Mesothelial cell of epicardium (in vitro differentiated cells): Measurements from ENCODE around the gene C19orf47. TPM values are rescaled to one million over a fixed set of nuclear protein-coding genes. Genes with fewer than 3 reads are reported as not detected.

Experiments used
- DNase-seq, 2 experiments: peaks; one replicate each; pipeline ENCODE4 v3.0.0; 2021; ENCODE audit warnings: low spot score in 2 of 2; ENCODE audit not compliant: unreplicated experiment in 2 of 2
- H3K27ac Mint-ChIP-seq: 2 replicates; pipeline ENCODE4 v1.8.0; 2021; ENCODE audit warnings: mixed read lengths
- H3K27me3 Mint-ChIP-seq: 2 replicates; pipeline ENCODE4 v1.8.0; 2021; ENCODE audit warnings: low read depth, mixed read lengths
- H3K36me3 Mint-ChIP-seq: 2 replicates; pipeline ENCODE4 v1.8.0; 2021; ENCODE audit warnings: mixed read lengths
- H3K4me1 Mint-ChIP-seq: 2 replicates; pipeline ENCODE4 v1.8.0; 2021; ENCODE audit warnings: mixed read lengths
- H3K4me3 Mint-ChIP-seq: 2 replicates; pipeline ENCODE4 v1.8.0; 2021; ENCODE audit warnings: mild to moderate bottlenecking, moderate library complexity, mixed read lengths
- H3K9me3 Mint-ChIP-seq: 2 replicates; pipeline ENCODE4 v1.8.0; 2021; ENCODE audit warnings: mixed read lengths
- total RNA-seq: library from RNA; stranded (reverse); gene quantifications from 3 replicates; pipeline ENCODE4 v1.2.1, GENCODE V29; 2021
- TF ChIP-seq, protein P1 (sequence below): fragments of 200-600 bp; sonication (generic); IDR thresholded peaks from one replicate; pipeline ENCODE4 v1.5.0; 2021; ENCODE audit warnings: antibody characterized with exemption; ENCODE audit not compliant: unreplicated experiment

Gene C19orf47
- total RNA-seq, 1 donor from 2014 or later = 17.8 TPM

DNA sequence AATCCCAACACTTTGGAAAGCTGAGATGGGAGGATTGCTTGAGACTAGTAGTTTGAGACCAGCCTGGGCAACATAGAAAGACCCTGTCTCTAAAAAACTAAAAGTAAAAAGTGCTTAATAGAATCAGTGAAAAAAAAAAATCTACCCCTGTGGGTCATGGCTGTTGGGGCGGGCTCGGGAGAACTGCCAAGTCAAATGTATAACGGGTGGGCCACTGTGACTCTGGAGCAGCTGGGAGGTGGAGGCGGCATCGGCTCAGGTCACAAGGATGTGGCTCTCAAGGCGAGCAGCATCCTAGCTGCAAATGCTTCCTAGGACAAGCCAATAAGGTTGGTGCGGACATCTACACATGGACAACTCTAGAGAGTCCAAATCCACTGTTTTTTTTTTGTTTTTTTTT, 30.9 kb downstream of the C19orf47 start:
- H3K4me3 Mint-ChIP-seq = no peak overlapping the region
- H3K27me3 Mint-ChIP-seq = no peaks in the 10 kb centered on the region
- H3K36me3 Mint-ChIP-seq = peaks cover 21% of the 10 kb centered on the region
- TF ChIP-seq, protein P1, sequence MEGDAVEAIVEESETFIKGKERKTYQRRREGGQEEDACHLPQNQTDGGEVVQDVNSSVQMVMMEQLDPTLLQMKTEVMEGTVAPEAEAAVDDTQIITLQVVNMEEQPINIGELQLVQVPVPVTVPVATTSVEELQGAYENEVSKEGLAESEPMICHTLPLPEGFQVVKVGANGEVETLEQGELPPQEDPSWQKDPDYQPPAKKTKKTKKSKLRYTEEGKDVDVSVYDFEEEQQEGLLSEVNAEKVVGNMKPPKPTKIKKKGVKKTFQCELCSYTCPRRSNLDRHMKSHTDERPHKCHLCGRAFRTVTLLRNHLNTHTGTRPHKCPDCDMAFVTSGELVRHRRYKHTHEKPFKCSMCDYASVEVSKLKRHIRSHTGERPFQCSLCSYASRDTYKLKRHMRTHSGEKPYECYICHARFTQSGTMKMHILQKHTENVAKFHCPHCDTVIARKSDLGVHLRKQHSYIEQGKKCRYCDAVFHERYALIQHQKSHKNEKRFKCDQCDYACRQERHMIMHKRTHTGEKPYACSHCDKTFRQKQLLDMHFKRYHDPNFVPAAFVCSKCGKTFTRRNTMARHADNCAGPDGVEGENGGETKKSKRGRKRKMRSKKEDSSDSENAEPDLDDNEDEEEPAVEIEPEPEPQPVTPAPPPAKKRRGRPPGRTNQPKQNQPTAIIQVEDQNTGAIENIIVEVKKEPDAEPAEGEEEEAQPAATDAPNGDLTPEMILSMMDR = no peak
- no peak overlapping the region for H3K27ac Mint-ChIP-seq
- DNase-seq = no peak
- no peaks in the 10 kb centered on the region for H3K4me1 Mint-ChIP-seq
- H3K9me3 Mint-ChIP-seq = no peaks in the 10 kb centered on the region

DNA sequence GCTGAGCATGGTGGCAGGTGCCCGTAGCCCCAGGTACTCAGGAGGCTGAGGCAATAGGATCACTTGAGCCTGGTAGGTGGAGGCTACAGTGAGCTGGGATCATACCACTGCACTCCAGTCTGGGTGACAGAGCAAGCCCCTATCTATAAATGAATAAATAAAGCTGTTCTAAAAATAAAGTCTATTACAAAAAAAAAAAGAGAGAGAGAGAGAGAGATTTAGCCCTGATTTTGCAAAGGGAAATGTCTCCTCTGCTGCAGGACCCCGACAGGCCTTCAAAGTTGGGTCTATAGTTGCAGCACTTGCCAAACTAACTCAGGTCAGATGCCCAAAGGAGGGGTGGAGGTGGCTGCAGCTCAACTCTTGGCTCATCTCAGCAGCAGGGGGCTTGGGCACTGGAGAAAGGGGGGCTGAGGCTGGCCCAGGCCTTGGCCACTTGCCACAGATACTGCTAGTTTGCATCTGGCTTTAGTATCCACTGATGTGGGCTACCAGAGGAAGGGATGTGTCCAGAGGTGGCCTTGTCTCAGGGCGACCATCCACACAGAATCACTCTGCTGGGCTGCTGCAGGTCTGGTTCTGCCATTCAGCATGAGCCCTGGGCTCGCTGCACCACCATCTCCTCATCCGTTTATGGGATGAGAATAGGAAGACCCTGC, 32.3 kb downstream of the C19orf47 start:
- no peak overlapping the region for H3K4me3 Mint-ChIP-seq
- TF ChIP-seq, protein P1 = no peak
- no peak for DNase-seq
- no peaks in the 10 kb centered on the region for H3K27me3 Mint-ChIP-seq
- no peaks in the 10 kb centered on the region for H3K4me1 Mint-ChIP-seq
- peaks cover 17% of the 10 kb centered on the region for H3K36me3 Mint-ChIP-seq
- H3K9me3 Mint-ChIP-seq = no peaks in the 10 kb centered on the region
- H3K27ac Mint-ChIP-seq = no peak overlapping the region

DNA sequence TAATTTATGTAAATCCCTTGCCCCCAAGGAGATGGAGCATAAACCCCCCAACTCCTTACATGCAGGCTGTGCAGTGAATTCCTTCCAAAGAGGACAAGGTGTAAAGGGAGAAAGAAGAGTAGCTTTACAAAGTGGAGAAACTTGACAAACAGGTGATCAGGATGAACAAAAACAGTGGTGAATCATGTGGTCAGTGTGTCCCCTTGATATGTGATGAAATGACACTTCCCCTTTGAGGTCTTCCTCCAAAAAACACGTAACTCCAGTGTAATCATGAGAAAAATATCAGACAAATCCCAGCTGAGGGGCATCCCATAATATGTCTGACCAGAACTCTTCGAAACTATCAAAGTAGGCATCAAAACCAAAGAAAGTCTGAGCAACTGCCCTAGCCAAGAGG, 33.5 kb downstream of the C19orf47 start:
- DNase-seq = no peak
- Mint-ChIP-seq H3K27me3 (no peaks in the 10 kb centered on the region), H3K27ac (no peak overlapping the region), H3K4me3 (no peak overlapping the region), H3K9me3 (no peaks in the 10 kb centered on the region), H3K36me3 (peaks cover 12% of the 10 kb centered on the region), H3K4me1 (no peaks in the 10 kb centered on the region)
- TF ChIP-seq, protein P1 = no peak

DNA sequence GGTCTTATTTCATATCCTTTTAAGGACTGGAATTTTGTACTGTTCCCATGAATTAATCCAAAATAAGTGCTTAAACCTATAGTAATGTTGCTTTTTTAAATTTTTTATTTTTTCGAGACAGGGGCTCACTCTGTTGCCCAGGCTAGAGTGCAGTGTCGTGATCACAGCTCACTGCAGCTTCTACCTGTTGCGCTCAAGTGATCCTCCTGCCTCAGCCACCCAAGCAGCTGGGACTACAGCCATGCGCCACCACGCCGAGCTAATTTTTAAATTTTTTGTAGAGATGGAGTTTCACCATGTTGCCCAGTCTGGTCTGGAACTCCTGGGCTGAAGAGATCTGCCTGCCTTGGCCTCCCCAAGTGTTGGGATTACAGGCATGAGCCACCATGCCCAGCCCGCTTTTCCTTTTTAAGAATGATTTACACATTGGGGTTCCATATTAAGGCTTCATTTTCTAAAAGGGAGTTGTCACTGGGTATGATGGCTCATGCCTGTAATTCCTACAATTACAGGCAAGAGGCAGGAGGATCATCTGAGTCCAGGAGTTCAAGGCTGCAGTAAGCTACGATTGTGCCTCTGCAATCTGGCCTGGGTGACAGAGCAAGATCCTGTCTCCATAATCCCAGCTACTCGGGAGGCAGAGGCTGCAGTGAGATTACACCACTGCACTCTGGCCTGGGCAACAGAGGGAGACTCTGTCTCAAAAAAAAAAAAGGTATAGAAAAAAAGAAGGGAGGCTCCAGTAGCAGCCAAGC, 34.8 kb downstream of the C19orf47 start:
- Mint-ChIP-seq H3K4me1 (no peaks in the 10 kb centered on the region), H3K36me3 (peaks cover 9% of the 10 kb centered on the region), H3K27ac (no peak overlapping the region), H3K27me3 (no peaks in the 10 kb centered on the region), H3K9me3 (no peaks in the 10 kb centered on the region), H3K4me3 (no peak overlapping the region)
- TF ChIP-seq, protein P1 = no peak
- no peak for DNase-seq

DNA sequence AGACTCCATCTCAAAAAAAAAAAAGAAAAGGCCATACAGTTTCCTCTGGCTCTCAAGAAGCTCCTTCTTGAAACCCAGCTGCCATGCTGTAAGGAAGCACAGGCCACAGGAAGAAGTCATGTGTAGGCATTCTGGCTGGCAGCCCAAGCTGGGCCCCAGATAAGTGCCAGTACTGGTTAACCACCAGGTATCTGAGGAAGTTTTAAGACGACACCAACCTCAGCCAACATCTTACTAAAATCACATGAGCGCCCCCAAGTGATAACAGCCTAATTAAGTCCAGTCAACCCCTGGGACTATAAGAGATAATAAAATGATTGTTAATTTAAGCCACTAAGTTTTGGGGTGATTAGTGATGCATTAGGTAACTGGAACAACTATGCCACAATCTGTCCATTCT, 35.7 kb downstream of the C19orf47 start:
- Mint-ChIP-seq H3K4me1 (no peaks in the 10 kb centered on the region), H3K9me3 (no peaks in the 10 kb centered on the region), H3K4me3 (no peak overlapping the region), H3K27ac (no peak overlapping the region), H3K27me3 (no peaks in the 10 kb centered on the region), H3K36me3 (peaks cover 8% of the 10 kb centered on the region)
- no peak for DNase-seq
- TF ChIP-seq, protein P1 = no peak
